ENCODE results near the gene BSPH1.
"Not testable (repeated sequence)": the region's sequence is repeated elsewhere in the genome, so short reads cannot be mapped to it uniquely, and the experiment has no call there.

BSPH1 gene

DNA sequence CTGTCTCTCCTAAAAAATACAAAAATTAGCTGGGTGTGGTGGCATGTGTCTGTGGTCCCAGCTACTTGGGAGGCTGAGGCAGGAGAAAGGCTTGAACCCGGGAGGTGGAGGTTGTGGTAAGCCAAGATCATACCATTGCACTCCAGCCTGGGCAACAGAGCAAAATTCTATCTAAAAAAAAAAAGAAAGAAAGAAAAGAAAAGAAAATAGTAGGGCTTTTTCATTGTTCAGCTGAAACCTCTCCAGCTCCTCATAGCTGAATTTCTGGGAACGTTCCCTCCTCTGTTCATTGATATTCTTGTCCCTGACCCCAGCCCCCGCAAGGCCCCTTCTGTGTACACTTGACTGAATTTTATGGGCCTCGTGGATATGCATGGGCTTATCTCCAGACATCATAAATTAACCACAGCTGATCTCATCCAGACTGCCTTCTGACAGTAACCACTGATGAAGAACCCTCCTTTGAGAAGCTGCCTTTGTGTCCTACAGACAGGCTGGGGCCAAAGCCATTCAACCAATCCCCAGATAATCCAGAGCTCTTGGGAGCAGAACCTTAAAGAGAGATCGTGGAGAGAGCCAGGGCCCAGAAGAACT, 2.3 kb upstream of the BSPH1 start, which contains the start of gene ELSPBP1:
Gene ELSPBP1 (plus strand): TSS at position 424 of the 594 bp plus-strand sequence. CDS start 14,036 bp downstream, outside the sequence.
- no peak for FAIRE-seq
- DNase-seq (ENCODE audit: insufficient read length, low spot score) = no peak
- TF ChIP-seq POLR2A (IDR thresholded peaks at IDR 0.05; ENCODE audit: low read depth, low read length) = no peak

DNA sequence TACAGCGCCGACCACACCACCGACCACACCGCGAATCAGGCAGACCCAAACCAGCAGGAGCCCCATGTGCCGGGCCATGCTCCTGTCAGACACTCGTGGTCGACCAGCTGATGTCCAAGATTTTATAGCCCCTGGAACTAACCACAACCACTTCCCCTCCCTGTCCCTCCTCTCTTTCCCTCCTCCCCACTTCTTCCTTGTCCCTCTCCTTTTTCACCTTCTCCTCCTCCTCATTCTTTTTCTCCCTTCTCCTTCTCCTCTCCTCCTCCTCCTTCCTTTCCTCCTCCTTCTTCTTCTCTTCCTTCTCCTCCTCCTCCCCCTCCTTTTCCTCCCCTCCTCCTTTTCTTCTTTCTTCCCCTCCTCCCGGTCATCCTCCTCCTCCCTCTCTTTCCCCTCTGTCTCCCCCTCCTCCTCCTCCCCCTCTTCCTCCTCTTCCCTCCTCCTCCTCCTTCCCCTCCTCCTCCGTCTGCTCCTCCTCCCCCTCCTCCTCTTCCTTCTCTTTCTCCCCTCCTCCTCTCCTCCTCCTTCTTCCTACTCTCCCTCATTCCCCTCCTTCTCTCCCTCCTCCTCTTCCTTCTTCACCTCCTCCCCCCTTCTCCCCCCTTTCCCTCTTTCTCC, 670 bp downstream of the BSPH1 start:
- FAIRE-seq (no peak), DNase-seq (ENCODE audit: insufficient read length, low spot score) (no peak)
- no peak for TF ChIP-seq POLR2A (IDR thresholded peaks at IDR 0.05; ENCODE audit: low read depth, low read length)

DNA sequence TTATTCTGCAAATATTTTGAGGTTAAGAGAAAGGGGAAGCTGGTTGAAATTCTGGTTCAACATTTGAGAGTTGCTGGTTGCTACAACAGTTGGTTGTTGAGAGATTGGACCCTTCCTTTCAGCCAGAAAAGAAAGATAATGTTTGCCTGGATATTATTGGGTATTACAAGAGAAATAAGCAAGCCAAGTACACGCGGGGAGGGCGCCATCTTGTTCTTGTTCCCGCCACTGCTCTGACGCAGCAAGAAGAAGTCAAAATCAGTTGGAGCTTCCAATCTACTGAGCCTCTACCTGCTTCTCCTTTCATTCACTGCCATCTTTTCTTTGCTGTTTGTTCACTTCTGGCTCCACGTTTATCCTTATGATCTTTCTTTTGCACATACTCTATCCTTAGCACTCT, 18.4 kb downstream of the BSPH1 start:
- TF ChIP-seq POLR2A (IDR thresholded peaks at IDR 0.05; ENCODE audit: low read depth, low read length) = no peak
- no peak for DNase-seq (ENCODE audit: insufficient read length, low spot score)
- no peak for FAIRE-seq

DNA sequence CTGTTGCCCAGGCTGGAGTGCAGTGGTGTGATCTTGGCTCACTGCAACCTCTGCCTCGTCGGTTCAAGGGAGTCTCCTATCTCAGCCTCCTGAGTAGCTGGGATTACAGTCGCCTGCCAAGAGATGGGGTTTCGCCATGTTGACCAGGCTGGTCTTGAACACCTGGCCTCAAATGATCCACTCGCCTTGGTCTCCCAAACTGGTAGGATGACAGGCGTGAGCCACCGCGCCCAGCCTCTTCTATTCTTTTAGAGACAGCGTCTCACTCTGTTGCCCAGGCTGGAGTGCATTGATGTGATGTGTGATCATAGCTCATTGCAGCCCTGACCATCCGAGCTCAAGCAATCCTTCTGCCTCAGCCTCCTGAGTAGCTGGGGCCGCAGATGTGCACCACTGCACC, 36.0 kb downstream of the BSPH1 start:
- DNase-seq (ENCODE audit: insufficient read length, low spot score); FAIRE-seq: not testable (repeated sequence)

DNA sequence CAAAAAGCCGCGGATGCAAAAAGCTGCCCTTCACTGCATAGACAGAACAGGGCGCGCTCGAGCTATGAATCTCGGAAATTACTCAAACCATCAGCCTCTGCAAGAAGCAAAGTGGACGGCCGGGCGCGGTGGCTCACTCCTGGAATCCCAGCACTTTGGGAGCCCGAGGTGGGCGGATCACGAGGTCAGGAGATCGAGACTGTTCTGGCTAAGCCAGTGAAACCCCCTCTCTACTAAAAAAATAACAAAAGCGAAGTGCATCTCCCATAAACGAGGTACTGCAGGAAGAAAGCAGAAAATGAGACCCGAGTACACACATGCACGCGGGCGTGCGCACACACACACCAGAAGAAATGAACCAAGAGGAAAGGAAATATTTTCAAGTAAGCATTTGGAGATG, 39.8 kb downstream of the BSPH1 start:
- not testable (repeated sequence) for FAIRE-seq; DNase-seq (ENCODE audit: insufficient read length, low spot score)

DNA sequence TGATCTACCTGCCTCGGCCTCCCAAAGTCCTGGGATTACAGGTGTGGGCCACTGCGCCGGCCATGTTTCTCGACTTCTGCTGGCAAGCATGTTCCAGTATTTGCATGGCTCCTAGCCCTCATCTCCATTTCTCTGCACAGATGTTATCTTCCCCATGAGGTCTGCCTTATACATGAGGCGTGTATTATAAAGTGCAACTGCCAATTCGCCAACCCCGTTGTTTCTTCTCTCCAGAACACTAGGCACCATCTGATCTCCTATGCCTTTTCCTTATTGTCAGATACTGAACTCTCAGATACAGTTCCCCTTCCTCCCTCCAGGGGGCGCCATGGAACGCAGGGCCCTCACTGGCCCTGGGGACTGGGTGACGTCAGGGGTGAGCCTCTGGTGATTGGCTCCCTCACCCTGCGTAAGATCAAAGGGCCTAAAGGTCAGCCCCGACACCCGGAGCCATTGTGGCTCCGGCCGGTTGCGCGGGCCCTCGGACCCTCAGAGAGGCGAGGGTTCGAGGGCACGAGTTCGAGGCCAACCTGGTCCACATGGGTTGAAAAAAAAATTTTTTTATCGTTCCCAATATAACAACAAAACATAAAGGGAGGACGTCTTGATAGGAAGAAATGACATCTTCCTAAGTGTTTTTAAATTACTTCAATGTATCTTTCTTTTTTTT, 42.0 kb downstream of the BSPH1 start:
- not testable (repeated sequence) for FAIRE-seq; DNase-seq (ENCODE audit: insufficient read length, low spot score)

DNA sequence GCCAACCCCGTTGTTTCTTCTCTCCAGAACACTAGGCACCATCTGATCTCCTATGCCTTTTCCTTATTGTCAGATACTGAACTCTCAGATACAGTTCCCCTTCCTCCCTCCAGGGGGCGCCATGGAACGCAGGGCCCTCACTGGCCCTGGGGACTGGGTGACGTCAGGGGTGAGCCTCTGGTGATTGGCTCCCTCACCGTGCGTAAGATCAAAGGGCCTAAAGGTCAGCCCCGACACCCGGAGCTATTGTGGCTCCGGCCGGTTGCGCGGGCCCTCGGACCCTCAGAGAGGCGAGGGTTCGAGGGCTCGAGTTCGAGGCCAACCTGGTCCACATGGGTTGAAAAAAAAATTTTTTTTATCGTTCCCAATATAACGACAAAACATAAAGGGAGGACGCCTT, 63.4 kb downstream of the BSPH1 start:
- not testable (repeated sequence) for FAIRE-seq; DNase-seq (ENCODE audit: insufficient read length, low spot score)

DNA sequence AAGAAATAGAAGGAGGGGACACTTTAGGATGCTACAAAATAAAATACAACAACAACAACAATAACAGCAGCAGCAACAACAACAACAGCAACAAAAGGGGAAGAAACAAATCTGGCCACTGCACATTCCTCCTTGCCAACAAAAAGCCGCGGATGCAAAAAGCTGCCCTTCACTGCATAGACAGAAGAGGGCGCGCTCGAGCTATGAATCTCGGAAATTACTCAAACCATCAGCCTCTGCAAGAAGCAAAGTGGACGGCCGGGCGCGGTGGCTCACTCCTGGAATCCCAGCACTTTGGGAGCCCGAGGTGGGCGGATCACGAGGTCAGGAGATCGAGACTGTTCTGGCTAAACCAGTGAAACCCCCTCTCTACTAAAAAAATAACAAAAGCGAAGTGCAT, 71.9 kb downstream of the BSPH1 start:
- FAIRE-seq; DNase-seq (ENCODE audit: insufficient read length, low spot score): not testable (repeated sequence)
